COLO829 (cell line): ENCODE results near the gene PPP2R5E.
A peak's percentile ranks its signal among the peaks of the same experiment; 100 is the strongest.
"Not testable (repeated sequence)": the region's sequence is repeated elsewhere in the genome, so short reads cannot be mapped to it uniquely, and the experiment has no call there.

Source experiments
- DNase-seq: peaks from one replicate; pipeline ENCODE4 v3.0.0; 2012; ENCODE audit warnings: low spot score

PPP2R5E gene

DNA sequence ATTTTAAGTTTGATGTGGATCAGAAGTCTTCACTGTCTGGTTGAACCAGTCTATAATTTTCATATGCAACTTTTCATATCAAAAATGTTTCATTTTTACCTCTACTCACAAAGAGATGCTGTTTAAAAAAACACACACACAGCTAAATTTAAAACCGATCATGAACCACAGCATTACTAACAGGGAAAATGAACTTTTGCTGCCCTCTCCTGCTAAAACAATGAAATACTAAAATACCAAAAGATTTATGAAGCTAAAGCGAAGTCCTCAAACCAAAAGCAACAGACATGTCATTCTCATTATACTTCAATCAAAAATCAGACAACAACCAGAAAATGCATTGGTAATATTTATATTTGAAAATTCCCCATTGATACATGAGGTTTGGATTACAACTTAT is 171.6 kb downstream of the PPP2R5E start:
- DNase-seq, result not testable (repeated sequence)

DNA sequence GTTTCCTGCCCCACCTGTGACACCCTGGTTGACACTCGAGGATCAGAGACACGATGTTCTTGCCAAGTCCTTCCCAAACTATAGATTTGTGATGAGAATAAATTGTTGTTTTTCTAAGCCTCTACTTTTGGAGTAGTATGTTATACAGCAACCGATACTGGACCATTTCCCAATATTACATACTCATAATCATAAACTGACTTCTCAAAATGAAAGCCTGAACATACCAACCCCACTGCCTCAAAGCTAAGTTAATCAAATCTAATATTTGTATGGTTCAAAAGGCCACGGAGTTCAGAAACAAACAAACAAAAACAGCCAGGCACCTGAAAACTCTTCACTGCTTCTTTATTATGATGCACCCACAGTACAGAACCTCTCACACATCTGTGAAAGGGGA is 172.1 kb downstream of the PPP2R5E start:
- DNase-seq, result no peak

DNA sequence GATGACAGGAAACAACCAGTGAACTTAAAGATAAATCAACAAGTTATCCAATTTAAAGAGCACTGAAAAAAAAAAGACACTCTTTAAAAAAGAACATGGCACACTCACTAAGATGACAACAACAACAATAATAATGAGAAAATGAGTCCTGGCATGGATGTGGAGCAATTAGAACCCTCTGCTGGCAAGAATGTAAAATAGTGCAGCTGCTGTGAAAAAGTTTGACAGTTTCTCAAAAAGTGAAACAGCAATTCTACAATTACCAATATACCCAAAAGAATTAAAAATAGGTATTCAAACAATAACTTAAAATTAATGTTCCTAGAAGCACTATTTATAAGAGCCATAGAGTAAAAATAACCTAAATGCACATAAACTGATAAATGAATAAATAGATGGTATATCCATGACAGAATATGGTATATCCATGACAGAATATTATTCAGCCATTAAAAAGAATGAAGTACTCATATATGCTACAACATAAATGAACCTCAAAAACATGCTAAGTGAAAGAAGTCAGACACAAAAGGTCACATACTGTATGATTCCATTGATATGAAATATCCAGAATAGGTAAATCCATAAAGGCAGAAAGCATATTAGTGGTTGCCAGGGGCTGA is 175.3 kb downstream of the PPP2R5E start:
- no peak for DNase-seq

DNA sequence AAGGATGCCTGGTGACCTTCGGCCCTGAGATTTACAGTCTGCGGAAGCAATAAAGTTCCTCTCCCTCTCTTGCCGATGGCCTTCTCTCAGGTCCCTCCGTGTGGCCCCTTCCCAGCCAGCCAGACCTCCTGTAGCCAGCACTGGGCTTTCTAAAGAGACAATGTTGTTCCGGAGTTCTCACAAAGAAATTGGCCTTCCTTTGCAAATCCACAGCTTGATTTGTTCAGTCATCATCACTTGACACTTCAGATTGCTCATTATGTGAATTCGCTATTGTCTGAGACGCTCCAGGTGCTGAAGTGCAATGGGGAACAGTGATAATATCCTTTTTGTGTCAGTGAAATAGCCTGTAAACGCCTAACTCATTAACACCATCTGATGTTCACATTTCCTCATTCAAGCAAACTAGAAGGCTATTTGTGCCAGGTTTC is 180.8 kb downstream of the PPP2R5E start:
- no peak for DNase-seq

DNA sequence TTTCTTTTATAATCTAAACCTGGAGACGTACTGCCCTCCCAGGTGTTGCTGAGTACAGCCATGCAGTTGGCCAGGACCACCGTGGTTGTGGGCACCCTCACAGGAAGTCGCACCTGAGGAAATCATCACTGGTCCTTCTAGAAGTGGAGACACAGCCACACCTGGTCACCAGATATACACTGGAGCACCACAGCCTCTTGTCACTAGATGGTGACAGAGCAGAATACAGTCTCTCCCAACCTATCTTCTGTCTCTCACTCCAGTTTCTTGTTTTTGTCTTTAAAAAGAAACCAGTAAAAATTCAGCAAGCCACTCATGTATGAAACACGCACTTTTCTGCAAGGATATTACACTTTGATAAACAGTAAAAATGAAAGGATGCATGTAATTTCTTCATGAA is 181.4 kb downstream of the PPP2R5E start:
- no peak for DNase-seq

DNA sequence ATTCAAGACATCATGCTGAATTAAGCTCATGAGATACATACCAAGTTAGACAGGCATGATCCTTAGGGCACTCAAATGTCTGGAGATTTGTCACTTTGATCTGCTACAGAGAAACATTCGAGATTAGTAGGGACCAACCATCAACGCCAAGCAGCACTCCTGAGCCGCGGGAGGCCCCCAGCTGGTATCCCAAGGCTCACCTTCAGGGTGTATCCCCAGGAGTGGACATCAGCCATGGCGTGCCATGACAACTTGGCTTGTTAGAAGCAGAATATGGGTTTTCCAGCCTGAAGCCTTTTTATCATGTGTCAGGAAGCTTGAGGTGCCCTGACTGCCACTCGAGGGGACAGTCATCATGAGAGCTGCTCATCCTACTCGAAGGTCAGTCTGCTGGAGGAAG is 185.3 kb downstream of the PPP2R5E start:
- DNase-seq, result no peak

DNA sequence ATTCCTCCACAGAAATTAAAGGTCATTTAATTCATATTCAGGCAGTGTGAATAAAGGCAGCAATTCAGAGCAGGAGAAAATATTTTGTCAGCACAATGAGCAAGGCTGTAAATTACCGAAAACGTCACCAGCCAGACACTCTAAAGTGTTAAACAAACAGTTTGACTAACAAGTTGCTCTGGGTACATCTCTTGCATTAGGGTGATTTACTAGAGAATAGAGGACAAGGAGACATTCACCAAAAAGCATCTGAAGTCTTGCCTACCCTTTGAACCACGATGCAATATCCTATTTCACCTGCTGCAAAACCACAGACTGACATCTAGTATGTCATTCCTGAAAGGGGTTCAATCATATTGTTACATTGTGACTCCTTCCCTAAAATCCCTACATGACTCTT is 197.4 kb downstream of the PPP2R5E start:
- no peak for DNase-seq

DNA sequence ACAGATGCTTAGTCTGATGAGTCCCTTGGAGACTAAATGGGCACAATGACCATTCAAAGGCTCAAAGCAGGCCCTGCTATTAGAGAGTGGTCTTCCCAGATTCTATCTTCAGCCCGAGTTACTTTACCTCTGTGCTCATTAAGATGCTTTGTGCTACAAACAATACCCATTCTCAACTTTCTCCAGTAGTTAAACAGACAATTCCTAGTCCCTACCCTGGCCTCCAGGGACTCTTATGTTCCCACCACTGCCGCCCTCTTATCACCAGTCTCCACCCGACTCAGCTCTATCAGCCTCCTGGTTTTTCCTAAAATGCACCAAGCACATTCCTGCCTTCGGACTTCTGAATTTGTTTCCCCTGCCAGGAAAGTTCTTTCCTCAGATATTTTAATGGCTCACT is 198.8 kb downstream of the PPP2R5E start:
- no peak for DNase-seq

DNA sequence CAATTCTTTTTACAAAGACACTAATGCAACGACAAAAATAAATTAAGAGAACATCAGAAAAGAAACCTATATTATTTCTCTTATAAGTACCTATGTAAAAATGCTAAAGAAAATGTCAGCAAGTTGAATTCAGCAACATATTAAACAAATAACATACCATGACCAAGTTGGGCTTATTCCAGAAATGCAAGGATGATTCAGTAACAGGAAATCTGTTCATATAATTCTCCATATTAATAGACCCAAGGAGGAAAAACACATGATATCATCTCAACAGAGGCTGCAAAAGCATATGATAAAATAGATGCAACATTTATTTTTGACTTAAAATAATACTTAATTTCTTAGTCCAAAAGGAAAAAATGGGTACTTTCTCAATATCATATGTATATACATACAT is 199.3 kb downstream of the PPP2R5E start:
- DNase-seq, result no peak

DNA sequence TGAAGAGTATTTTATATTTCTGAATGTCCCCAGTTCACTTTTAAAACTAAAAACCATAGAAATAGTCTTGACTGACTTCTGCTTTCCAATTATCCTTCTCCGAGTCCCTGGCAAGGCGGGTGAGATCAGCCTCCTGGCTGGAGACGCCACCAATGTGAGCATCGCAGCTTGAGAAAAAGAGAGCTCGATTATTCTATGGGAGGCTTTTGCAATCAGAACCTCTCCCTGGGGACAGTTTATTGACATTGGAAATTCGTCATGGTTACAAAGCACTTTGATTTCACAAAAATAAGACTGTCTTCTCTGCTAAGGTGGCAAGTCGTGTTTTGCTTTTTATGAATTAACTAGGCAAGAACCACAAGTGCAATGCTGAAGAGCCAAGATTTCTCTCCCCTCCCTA is 200.8 kb downstream of the PPP2R5E start:
- no peak for DNase-seq

DNA sequence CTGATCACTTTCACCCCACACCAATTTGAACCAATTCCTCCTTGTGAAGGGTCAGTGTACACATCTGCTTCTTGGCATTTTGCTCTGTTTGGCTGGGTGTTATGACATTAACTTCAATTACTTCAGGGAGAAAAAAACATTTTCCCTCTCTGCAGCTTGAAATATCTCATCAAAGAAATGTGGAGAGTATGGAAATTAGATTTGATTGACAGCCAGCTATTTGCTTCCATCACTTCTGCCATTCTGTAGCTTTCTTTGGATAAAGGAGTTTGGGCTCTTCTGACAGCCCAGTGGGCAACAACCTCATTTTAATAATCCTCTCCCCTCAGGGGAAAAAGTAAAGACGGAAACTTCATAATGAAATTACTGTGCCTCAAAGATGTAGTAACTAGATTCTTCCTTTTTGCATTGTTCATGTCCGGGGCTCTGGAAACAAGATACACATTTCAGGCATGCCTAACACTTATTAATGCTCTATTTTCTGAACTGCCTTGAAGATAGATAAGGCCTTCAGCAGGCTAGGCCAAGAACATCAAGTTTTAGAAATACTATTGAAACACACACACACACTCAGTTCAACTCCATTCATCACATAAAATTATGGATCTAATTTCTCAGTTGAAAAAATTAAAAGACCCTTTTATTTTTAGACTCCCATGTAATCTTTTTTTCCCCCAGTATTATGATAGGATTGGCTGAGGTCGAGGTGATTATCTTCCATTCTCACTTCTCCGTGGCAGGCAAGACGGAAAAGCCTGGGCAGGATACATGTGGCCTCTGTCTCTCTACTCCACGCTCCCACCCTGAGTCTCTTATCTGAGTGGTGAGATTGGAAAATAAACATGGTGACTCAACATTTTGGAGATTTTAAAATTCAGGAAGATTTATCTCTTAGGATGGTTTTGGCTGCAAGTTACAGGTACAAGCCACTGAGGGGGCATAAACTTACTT is 214.1 kb downstream of the PPP2R5E start:
- peak; percentile 20 for DNase-seq

DNA sequence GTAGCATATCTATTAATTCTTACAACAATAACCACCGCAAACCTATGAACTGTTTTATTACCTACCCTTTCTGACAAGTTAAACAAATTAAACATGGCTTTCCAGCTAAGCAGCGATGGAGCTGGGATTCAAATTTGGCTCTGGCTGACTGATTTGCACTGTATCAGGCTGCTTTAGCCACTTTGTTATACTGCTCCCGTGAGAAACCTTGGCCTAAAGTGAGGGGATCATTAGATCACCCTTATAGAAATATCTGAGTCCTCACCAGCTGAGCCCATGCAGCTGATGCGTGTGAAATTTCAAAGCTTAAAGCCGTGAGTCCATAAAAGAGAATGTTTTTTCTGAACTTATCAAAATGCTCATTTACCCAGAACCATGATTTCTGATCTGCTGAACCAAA is 216.3 kb downstream of the PPP2R5E start:
- DNase-seq, result no peak

DNA sequence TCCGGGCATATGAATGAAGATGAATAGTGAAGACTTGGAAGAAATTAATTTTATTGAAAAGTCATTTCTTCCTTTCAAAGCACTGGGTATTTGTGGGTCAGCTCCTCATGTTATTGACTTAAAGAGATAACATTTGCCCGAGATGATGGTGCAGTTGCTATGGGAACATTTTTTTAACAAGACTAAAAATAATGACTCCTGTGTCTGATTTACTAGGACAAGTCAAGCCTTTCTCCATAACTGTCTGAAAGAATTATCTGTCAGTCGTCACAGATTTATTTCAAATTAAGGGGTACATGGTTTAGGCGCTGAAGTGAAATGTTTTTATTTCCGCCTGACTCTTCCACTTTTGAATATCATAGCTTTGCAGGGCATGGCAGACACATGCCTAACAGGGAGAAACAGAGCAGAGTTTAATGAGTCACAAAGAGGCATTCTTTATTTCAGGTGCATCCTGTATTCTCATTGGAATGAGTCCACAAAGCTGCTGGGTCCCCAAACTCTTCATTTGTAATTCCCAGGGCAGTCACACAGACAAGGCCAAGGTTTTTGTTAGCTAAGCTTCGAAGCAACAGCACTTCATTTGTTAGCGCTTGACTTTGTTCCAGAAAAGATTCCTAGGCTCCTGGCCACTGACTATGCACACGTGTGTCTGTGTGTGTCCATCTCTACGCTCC is 220.1 kb downstream of the PPP2R5E start:
- peak; percentile 19 for DNase-seq

DNA sequence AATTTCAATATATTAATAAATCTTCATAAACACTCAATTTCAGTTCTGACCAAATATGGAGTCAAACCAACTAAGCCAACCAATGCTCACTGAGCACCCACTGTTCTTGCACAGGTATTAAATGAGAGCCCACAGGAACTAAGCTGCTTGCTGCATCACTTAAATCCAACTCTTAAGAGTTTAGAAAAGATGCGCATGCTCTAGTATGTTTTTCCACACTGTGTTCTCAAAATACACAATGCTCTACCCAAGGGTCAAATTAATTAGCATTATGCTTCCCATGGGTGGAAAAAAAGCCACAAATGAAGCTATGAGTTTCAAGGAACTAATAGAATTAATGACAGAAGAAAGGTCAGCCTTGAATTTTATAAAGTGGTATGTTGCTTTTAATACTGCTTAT is 220.7 kb downstream of the PPP2R5E start:
- DNase-seq, result no peak
